Stimulated activated CD4-positive, alpha-beta T cell treated with anti-CD3 and anti-CD28 coated beads, Interleukin-1b, Interleukin-23, amount 100 ng/mL, for 1 hour (primary cell): ENCODE measurements around the gene RGS14.
"Not testable (repeated sequence)": the region's sequence is repeated elsewhere in the genome, so short reads cannot be mapped to it uniquely, and the experiment has no call there.

Experiments used
- DNase-seq, 2 donors: peaks; one replicate each; pipeline ENCODE4 v3.0.0-alpha.2; 2020; ENCODE audit warnings: low read depth in 2 of 2

The RGS14 gene

DNA sequence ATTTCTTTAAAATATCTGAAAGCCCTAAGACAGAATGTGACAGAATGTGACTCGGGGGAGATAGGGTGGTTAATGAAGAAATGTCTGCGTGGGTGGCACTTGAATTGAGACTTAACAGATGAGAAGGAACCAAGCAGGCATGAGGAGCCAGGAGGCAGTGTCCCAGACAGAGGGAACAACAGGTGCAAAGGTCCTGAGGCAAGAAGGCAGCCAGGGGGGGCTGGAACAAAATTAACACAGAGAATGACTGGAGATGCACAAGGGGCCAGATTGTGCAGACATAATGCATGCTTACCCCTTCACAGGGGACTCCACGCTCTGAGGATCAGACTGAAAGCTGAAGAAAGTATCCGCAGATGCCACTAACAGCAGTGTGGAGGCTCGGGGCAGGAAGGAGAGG lies 8.0 kb upstream of the RGS14 start:
- DNase-seq = no peak

DNA sequence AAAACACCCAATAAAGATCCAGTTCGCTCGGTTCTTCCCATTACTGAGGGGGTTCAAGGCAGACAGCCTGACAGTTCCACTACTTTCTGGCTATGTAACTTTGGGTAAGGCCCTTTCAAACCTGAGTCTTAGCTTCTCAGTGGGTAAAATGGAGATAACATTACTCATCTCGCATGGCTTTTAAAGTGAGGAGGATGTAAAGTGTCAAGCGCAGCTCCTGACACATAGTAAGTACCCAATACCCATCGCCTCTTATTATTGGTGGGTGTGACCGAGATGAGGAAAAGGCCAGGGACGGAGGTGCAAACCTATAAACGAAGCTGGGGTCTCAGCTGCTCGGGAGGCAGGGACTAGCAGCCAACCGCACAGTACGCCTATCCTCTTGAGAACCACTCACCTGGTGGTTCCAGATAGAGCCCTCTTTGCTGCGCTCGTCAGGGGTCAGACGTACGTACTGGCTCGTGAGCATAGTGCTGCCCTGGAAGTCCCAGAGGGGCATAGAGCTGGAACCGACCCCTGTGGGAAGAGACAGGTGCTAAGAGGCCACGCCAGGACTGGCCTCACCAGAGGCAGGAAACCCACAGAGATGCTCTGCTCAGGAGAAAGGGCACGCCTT lies 6.8 kb upstream of the RGS14 start:
- no peak for DNase-seq

DNA sequence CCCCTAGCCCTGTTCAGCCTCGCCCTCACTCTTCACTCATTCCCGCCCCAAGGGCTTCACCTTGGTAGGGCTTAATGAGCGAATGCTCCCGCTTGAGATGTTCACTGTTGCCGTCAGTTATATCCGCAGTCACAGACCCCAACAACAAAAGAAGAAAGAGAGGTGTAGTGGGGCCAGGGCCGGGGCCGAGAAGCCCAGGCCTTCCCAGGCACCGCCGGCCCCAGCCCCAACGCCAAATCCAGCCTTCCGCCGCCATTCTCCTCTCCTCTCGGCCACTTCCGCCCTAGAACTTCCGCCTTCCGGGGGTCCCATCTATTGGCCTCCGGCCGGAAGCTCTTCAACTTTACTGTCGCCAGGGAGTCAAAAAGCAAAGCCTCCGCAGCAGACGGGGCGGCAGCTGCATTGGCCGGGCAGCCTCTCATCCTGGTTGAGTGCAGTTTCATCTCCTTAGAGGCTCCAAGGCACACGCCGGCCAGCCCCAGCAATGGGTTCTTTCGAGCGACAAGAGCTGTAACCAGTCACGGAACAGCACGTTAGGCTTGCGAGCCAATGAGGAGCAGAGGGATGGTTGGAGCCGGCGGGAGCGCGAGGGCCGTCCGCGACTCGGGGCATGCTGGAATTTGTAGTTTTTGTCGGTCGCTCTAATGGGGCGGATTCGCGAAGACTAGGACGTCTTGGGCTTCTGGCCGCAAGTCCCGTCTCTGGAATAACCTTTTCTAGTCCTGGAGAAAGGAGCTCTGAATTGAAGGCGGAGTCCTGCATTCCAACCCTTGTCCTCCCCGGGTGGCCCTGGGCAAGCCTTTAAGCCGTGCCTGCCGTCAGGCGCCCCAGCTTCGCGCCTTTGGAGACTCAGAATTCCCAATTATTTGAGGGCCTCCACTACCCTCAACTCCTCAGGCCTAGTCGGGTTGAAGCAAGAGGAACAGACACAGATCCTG lies 6.1 kb upstream of the RGS14 start, which contains the start of gene LMAN2:
TSS of gene LMAN2 (minus strand) at position 277 of the 938 bp plus-strand sequence. CDS start at position 256, 21 bp downstream.
- peak; percentile 61 to 72 for DNase-seq

DNA sequence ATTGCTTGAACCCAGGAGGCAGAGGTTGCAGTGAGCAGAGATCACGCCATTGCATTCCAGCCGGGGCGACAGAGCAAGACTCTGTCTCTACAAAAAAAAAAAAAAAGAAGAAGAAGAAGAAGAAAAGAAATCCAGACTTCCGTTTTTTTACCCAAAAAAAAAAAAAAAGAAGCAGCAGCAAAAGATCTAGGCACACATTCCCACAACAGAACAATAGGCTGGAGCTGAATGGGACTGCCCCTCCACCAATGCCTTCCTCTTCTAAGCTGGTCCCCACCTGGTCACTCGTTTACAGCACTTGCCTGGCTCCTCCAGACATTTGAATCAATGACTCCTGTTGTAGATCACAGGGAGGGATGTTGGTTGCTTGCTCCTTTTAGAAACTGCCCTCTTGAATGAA lies 4.6 kb upstream of the RGS14 start:
- no peak for DNase-seq

DNA sequence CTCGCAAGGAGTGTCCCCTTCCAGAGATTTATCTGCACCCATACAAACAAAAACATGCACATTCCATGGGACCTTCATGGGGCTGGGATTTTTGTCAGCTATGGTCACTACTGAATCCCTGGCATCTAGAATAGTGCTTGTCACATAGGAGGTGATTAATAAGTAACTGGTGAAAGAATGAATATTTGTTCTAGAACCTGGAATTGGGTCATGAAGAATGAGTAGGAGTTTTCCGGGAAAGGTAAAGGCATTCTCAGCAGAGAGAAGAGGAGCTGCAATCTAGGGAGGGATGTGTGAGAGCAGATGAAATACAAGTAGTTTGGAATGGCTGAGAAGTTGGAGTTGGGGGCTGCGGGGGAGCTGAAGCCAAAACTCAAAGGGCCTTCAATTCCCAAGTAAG lies 3.5 kb upstream of the RGS14 start:
- no peak for DNase-seq

DNA sequence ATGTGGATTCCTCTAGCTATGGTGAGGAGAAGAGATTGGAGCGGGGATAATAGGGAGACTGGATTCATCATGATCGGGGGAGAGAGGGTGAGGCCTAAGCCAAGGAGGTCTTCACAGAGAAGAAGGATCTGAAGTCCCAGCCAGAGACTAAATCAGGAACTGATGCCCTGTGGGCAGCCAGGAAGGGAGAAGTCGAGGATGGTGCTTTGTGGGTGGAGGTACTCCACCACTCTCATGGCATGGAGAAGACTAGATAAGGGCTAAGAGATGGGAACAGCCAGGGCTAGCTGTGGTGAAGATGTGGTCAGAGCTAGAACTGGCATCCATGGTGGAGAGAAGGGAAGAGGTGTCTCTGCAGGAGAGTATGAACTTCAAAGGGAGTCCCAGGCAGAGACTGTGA lies 3.0 kb upstream of the RGS14 start:
- no peak for DNase-seq

DNA sequence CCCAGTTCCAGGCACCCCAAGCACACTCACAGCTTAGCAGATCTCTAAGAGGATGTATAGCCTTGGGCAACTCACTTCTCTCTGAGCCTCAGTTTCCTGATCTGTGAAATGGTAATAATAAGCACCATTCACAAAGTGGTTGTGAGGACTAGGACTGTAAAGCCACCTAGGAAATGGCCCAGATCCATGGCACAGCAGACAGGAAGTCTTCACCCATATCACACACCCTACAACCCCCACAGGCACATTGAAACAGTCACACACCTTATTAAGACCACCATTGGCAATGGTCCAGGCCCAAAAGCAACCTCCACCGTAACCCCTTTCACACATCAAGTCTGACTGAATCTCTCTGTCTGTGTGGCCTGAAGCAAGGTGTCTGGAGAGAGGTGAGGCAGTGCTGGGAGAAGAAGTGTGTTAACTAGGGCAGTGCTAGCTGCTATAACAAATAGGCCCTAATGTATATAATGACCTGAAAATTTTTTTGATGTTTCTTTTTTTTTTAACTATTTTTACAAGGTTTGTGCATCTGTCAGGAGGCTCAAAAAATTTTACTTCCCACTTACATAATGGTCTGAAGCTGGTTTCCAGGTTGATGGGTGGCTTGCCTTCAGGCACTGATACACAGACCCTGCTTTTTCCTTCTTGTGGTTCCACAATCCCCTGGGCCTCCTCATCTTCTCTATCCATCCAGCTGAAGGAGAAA lies 2.4 kb upstream of the RGS14 start:
- no peak for DNase-seq

DNA sequence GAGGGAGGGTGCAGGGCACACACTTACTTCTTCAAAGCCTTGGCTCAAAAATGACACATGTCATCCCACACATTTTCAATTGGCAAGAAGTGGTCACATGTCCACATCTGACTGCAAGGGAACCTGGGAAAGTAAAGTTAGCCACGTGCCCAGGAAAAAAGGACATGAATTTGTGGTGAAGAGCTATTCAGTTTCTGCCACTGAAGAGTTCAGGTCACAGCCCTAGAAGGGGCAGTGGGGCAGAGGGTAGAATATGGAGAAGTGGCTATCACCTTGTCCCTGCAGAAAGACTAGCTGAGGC lies 1.9 kb upstream of the RGS14 start:
- no peak for DNase-seq

DNA sequence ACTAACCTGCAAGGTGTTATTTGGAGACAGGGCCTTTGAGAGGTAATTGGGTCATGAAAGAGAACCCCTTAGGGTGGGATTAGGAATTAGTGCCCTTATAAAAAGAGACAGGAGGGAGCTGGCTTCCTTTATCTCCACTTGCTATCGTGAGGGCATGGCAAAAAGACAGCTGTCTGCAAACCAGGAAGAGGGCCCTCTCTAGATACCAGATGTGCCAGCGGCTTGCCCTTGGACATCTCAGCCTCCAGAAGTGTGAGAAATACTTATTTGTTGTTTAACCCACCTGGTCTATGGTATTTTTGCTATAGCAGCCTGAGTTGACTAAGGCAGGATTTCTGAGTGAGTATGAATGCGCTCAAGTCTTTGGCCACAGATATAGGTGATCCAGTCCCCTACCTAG lies 978 bp upstream of the RGS14 start:
- DNase-seq = no peak

DNA sequence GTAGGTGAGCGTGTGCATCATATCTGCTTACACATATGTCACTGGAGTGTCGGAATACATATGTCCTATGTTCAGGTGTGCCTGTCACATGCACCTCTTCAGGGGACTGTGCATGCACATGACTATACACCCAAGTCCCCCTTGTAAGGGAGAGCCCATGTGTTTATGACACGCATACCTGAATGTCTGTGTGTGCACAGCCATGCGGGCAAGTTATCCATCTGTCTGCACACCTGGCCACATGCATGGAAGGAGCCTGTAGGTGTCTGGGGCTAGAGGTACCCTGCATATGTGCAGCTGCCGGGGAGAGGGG lies 622 bp upstream of the RGS14 start:
- no peak for DNase-seq

DNA sequence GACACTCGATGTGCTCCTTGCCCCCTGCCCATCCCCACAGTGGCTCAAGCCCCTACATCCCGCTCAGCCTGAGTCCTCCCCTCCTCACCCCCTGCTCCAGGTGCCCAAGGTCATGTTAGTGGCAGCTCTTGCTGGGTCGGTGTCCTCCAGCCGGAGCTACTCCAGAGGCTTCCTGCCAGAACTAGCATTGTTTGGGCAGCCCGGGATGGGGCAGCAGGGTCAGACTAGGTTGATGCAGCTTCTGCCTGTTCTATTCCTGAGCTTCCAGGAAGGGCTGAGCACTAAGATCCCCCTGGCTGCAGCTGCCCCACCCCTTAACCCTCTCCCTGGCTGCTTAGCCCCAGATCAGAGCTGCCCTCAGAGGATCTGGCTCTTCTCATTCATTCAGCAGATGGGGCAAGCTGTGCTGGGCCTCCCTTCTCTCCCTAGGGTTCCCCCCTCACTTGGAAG lies 671 bp downstream of the RGS14 start:
- DNase-seq = no peak

DNA sequence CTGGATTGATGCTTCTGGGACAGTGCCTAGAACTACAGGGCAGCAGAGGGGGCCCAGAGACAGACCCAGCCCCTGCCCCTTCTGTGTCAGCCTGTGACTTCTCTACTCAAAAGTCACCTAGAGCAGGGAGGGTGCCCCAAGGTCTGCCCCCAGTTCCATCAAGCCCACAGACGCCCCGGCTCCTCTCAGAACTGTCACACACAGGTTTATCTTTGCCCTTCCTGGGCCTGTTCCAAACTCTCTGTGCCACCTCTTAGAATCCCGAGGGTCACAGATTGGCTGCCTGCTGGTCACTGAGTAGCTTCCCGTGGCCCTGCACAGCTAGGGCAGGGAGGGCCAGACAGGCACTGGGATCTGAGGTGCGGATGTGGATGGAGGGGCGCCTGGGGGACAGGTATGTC lies 1.7 kb downstream of the RGS14 start:
- no peak for DNase-seq

DNA sequence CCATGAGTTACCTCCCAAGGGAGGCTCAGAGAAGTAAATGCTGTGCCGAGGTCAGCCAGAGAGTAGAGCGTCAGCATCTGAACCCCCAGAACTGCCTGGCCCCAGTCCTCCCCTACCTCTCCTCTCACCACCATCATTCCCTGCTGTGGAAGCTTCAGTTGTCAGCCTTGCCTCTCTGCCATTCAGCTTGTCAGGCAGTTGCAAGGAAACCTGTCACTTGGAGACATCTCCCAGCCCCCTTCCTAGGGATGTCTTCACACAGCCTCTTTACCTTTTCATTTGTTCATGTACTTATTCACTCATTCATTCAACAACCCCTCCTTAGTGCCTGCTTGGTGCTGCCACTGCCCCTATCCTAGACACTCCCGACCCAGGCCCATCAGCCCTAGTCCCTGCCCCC lies 2.1 kb downstream of the RGS14 start:
- no peak for DNase-seq

DNA sequence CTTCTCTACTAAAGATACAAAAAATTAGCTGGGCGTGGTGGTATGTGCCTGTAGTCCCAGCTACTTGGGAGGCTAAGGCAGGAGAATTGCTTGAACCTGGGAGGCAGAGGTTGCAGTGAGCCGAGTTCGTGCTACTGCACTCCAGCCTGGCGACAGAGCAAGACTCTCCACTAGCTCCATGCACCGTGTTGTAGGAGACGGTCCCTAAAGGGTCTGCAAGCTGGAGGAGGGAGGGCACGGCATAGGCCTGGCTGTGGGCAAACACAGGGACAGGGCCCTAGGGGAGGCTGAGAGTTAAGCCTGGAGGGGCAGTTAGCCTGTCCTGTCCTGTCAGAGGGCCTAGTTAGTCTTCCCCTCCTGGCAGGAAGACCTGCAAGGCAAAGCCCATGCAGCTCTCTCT lies 3.0 kb downstream of the RGS14 start:
- not testable (repeated sequence) for DNase-seq

DNA sequence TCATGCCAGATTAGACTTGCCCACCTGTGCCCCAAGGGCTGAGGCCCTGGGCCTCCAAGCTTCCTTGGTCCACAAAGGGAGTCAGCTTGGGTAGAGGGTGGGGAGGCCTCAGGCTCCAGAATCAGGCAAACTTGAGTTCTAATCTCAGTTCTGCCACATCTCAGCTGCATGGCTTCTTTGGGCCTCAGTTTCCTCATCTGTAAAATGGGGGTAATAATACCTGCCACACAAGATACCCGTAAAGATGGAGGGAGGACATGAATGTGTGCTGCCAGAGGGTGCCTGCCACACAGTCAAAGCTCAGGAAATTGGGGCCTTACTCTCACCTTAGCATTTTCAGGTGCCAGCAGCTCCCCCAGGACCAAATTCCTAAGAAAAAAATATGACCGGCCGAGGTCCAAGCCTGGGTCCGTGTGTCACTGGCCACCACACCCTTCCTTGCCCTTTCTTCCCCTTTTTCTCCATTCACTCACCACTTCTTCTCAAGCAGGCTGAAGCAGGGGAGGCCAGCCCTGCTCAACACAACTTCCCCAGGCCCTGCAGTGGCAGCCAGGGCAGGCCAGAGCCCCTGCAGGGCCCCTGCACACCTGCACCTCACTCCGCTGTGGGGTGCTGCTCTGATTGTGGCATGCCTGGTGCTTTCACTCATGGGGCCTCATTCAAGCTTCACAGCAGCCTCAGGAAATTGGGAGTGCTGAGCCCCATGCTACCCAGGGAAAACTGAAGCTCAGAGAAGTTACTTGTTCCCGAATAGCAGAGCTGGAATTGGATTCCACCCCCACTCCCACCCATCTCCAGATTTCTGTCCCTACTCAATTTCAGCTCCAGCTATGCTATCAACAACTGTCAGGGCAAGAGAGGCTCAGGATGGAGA lies 3.9 kb downstream of the RGS14 start:
- DNase-seq = no peak

DNA sequence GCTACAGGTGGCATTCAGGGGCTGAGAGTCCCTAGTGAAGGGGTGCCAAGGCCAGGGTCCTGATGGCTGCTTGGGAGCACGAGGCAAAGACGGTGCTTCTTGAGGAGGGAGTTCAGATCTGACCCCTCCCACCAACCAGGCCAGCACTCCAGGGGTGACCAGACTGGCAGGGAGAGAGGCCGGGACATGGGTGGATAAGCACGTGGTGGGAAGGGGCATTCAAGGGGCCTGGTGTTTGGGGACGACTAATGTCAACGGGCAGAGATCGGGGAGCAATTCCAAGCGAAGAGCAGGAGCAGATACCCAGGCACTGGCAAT lies 4.5 kb downstream of the RGS14 start:
- no peak for DNase-seq

DNA sequence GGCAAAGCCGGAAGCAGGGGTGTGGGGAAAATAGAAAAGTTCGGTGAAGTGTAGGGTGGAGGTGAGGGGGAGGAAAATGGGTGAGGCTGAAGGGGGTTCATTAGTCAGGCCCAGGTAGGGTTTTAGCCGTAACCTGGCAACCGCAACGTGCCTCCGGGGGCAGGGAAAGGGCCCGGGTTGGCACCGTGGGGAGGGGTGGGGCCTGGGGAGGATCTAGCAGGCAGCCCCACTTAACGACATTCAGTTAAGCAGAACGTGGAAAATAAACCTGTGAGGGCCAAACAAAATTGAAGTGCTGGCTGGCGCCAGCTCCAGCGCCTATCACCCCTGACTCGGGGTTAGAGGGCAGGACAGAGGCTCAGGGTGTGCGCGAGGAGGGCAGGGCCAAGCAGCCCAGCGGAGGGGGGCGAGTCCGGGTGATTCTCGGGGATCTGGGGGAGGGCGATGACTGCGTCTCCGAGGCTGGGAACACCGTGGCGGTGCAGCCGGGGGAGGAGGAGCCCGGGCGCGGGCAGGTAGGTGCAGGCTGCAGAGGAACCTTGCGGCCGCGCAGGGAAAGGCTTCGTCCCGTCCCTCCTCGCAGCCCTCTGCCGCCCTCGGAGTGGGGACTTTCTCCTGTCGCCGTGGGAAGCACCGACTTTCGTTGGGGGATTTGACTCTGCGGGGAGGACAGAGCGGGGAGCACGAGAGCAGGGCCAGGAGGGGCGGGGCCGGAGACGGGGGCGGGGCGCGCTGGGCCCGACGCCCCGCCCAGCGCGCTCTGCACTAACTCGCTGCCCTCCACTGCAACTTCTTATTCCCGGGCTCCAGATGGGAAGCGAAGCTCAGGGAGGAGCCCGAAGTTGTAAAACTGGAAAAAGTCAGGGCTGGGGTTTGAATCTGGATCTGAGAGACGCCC lies 5.1 kb downstream of the RGS14 start:
- DNase-seq = peak in 1 of 2 donors; percentile 57

DNA sequence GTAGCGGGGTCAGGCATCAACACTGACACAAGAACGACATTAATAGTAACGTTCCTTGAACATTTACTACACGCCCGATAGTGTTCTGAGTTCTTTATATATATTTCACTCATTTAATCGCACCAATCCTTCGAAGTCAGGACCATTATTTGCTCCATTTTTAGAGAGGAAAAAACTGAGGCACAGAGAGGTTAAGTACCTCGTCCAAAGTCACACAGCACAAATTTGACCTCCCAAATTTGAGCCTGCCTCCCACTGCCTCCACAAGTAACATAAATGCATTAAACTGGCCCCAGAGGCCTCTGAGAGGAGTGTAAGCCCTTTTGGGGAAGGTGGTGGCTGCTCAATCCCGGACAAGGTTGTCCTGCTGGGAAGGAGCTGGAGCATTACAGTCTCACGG lies 5.8 kb downstream of the RGS14 start:
- DNase-seq = no peak

DNA sequence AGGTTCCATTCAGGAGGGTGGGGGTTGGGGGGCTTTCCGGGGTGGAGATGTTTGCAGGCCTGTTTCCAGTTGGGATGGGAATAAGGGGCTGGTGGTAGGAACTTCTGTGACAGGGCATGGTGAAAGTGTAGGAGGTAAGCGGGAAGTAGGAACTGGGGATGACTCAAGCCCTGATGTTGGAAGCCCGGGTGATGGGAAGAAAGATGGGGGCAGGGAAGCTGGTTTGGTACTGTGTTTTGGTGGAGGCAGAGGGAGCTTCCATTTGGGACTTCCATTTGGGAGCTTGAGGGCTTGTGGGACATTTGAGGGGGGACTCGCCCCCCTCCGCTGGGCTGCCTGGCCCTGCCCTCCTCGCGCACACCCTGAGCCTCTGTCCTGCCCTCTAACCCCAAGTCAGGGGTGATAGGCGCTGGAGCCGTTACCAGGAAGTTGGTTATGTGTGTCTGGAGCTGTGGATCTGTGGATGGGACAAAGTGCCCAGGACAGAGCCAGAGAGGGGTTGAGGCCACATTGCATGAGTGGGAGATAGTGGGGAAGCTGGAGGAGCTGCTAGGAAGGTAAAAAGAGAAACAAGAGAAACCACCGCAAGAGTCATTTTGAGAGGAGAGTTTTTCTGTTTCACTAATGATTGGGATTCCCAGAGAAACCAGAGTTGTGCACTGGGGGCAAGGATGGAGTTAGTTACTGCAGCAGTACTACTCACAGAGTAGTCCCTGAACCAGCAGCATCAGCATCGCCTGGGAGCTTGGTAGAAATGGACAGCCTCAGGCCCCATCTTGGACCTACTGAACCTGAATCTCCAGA lies 6.6 kb downstream of the RGS14 start:
- no peak for DNase-seq

DNA sequence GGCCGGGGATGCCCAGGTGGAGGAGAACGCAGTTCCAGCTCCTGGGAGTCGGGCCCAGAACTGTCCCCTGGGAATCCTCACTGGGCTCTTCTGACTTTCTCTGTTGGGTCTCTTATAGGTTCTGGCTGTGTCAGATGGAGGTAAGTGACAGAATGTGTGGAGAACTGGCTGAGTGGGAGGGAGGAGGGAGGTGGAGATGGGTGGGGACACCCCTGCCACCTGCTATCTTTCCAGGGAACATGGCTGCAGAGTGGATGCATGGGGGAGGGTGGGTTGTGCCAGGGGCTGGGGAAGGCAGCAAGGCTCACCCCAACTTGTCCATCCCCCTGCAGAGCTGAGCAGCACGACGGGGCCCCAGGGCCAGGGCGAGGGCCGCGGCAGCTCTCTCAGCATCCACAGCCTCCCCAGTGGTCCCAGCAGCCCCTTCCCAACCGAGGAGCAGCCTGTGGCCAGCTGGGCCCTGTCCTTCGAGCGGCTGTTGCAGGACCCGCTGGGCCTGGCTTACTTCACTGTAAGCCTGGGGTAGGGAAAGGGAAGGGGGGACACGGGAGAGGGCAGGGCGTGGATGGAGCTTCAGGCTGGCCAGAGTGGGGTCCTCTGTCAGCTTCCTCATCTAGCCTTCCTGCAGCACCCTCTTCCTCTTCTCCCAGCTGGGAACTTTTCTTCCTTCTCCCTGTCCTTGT lies 8.3 kb downstream of the RGS14 start:
- no peak for DNase-seq
